CD4-positive, CD25-positive, alpha-beta regulatory T cell (primary cell): ENCODE data around the gene C18orf54. TPM values are rescaled to one million over a fixed set of nuclear protein-coding genes. Genes with fewer than 3 reads are reported as not detected.
"Not testable (repeated sequence)": the region's sequence is repeated elsewhere in the genome, so short reads cannot be mapped to it uniquely, and the experiment has no call there.

Source experiments
- ATAC-seq, 2 donors: fragments of 150-1000 bp; cut with Tn5 transposase; one replicate each; pipeline ENCODE4 v1.10.0; 2021; ENCODE audit warnings: low read depth in 2 of 2, moderate number of reproducible peaks in 2 of 2, moderate library complexity in 1 of 2
- DNase-seq, 3 donors: peaks; one replicate each; pipeline versions ENCODE4 v3.0.0 to v3.0.0-alpha.2; 2012 to 2022; ENCODE audit warnings: mixed read lengths in 1 of 3
- H3K27ac ChIP-seq: one replicate; pipeline ENCODE4 v1.7.0; 2013; ENCODE audit warnings: mild to moderate bottlenecking, low read length; ENCODE audit not compliant: insufficient read depth, poor library complexity, severe bottlenecking
- H3K27me3 ChIP-seq: one replicate; pipeline ENCODE4 v1.7.0; 2013; ENCODE audit warnings: low read length; ENCODE audit not compliant: control insufficient read depth, insufficient read depth
- H3K36me3 ChIP-seq: one replicate; pipeline ENCODE4 v1.7.0; 2013; ENCODE audit warnings: mild to moderate bottlenecking, low read length, moderate library complexity; ENCODE audit not compliant: control insufficient read depth, insufficient read depth
- H3K4me1 ChIP-seq: 2 replicates; pipeline ENCODE4 v1.7.0; 2013; ENCODE audit warnings: mild to moderate bottlenecking, low read length; ENCODE audit not compliant: insufficient read depth, control insufficient read depth, poor library complexity, severe bottlenecking
- H3K4me3 ChIP-seq: one replicate; pipeline ENCODE4 v1.7.0; 2013; ENCODE audit warnings: low read depth, mild to moderate bottlenecking, low read length, moderate library complexity
- H3K9me3 ChIP-seq, 2 experiments: 1 replicate in 1 of 2; 2 replicates in 1 of 2; pipeline ENCODE4 v1.7.0; 2013; ENCODE audit warnings: low read length in 2 of 2, mild to moderate bottlenecking in 1 of 2, moderate library complexity in 1 of 2; ENCODE audit not compliant: control insufficient read depth in 2 of 2
- H3K27ac Mint-ChIP-seq, 3 donors: one replicate each; pipeline ENCODE4 v1.8.0; 2020 to 2022; ENCODE audit warnings: mild to moderate bottlenecking in 3 of 3, mixed read lengths in 3 of 3, moderate library complexity in 2 of 3
- H3K27me3 Mint-ChIP-seq: one replicate; pipeline ENCODE4 v1.8.0; 2022; ENCODE audit warnings: mild to moderate bottlenecking, mixed read lengths
- H3K36me3 Mint-ChIP-seq: one replicate; pipeline ENCODE4 v1.8.0; 2020; ENCODE audit warnings: mixed read lengths
- H3K4me1 Mint-ChIP-seq, 4 donors: one replicate each; pipeline ENCODE4 v1.8.0; 2020 to 2022; ENCODE audit warnings: mixed read lengths in 4 of 4, mild to moderate bottlenecking in 1 of 4
- H3K4me3 Mint-ChIP-seq, 4 donors: one replicate each; pipeline ENCODE4 v1.8.0; 2020 to 2022; ENCODE audit warnings: mild to moderate bottlenecking in 4 of 4, mixed read lengths in 4 of 4, moderate library complexity in 3 of 4
- H3K9me3 Mint-ChIP-seq, 7 donors: one replicate each; pipeline ENCODE4 v1.8.0; 2020 to 2022; ENCODE audit warnings: mixed read lengths in 7 of 7, mild to moderate bottlenecking in 3 of 7, moderate library complexity in 2 of 7
- polyA plus RNA-seq, 4 donors: library from polyadenylated mRNA; unstranded; fragments of 300-500 nt; fragmentation: Illumina TruSeq; gene quantifications; one replicate each; pipeline ENCODE4 v1.2.3, GENCODE V29; 2021
- total RNA-seq: library from RNA; stranded (reverse); gene quantifications from one replicate; pipeline ENCODE4 v1.2.3, GENCODE V29; 2022

C18orf54 gene
- 2.7 TPM for total RNA-seq
- polyA plus RNA-seq, result 1 to 10 TPM in 3 of 4 donors, under 1 TPM in 1; 0.76 to 1.8 (median 1.8) TPM

DNA sequence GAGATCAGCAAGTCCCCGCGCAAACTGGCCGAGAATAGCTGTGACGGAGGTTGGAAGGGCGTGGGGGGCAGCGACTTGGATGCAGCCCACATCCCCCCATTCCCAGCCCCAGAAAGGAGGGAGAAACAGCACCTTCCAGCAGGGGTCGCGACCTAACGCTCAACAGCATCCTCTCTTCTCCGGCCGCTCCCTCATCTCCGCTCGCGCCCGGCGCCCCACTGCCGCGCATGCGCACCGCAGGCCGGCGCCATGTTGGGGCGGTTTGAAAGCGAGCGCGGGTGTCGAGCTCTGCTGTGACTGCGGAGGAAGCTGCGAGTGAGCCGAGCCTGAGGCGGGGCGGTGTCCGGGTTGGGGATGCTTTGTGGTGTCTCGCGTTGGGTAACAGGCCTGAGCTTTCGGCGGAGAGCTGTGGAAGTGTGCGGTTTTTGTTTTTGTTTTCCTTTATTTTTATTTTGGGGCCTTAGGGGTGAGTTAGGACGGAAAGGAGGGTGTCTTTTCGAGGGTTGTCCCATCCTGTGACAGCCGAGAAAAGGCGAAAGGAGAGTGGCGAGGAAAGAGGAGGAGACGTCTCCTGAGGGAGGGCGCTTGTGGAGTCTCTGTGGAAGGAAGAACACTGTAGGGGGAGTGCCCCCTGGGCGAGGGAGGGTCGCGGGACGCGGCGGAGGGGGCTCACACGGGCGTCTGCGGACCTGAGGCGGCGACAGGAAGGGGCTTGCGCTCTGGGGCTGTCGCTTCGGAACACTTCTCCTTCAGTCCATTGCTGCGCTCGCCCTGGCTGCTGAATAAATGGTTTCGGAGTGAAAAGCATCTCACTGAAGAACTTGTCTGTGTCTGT is at the start of gene C18orf54, which contains the start of gene STARD6:
Gene C18orf54 (plus strand): TSS at position 247 of the 835 bp plus-strand sequence. CDS start 2,667 bp downstream, outside the sequence.
Gene STARD6 (minus strand): TSS at position 199 of the 835 bp plus-strand sequence. CDS start 3,285 bp downstream, outside the sequence.
- peaks cover 8% of the 10 kb centered on the region for H3K36me3 Mint-ChIP-seq
- H3K9me3 Mint-ChIP-seq, result peaks cover 0 to 2% (median 0%) of the 10 kb centered on the region in 7 donors
- no peaks in the 10 kb centered on the region for H3K9me3 ChIP-seq
- ATAC-seq (peak; percentile 95 to 96), DNase-seq (peak; percentile 85 to 97 (median 92))
- peak within 1 kb of the TSS; percentile 94 to 97 (median 96) for H3K27ac Mint-ChIP-seq
- H3K4me3 ChIP-seq, result peak within 1 kb of the TSS; percentile 91
- no peaks in the 10 kb centered on the region for H3K27me3 ChIP-seq
- peaks cover 8% of the 10 kb centered on the region for H3K27me3 Mint-ChIP-seq
- peaks cover 5% of the 10 kb centered on the region for H3K36me3 ChIP-seq
- peak within 1 kb of the TSS; percentile 99 to 100 (median 100) for H3K4me3 Mint-ChIP-seq
- H3K27ac ChIP-seq, result peak within 1 kb of the TSS; percentile 78
- H3K4me1 Mint-ChIP-seq, result peaks cover 5 to 22% (median 15%) of the 10 kb centered on the region in 4 donors
- peaks cover 16% of the 10 kb centered on the region for H3K4me1 ChIP-seq

GRCh38 chr18:54309564-54309963 is 48.1 kb upstream of the C18orf54 start:
- H3K36me3 Mint-ChIP-seq, H3K4me1 Mint-ChIP-seq, H3K4me3 Mint-ChIP-seq, H3K27me3 Mint-ChIP-seq, H3K9me3 ChIP-seq, DNase-seq, H3K36me3 ChIP-seq, H3K27ac Mint-ChIP-seq, H3K4me1 ChIP-seq, H3K9me3 Mint-ChIP-seq, H3K4me3 ChIP-seq, ATAC-seq, H3K27ac ChIP-seq, H3K27me3 ChIP-seq: not testable (repeated sequence)

DNA sequence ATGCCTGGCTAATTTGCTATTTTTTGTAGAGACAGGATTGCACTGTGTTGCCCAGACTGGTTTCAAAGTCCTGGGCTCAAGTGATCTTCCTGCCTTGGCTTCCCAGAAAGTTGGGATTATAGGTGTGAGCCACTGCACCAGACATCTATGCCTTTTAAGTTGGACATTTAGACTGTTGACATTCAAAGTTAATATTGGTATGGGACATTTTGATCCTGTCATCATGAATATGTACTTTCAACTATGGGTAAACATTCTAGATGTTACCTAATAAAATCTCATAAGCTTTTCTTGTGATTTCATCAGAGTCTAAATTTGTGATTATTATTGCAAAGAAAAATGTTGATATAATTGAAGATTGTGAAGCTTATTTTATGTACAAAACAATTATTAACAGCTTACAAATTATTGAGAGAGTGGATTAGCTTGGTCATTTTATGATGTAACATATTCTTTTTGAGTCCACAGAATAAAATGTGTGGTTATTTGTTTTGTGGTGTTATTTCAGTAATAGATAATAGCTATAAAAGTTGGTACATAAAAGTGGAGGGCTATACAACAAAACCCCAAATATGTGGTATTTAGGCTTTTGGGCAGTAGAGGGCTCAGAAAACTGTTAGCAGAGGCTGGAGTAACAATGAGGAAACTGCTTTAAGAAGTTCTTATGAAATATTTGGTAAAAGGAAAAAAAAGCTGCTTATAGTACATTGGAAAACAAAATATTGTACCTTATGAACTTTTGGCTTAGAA is 41.5 kb upstream of the C18orf54 start:
- no peaks in the 10 kb centered on the region for H3K9me3 ChIP-seq
- H3K27me3 ChIP-seq, result peaks cover 5% of the 10 kb centered on the region
- no peaks in the 10 kb centered on the region for H3K36me3 ChIP-seq
- no peaks in the 10 kb centered on the region for H3K4me1 Mint-ChIP-seq
- no peaks in the 10 kb centered on the region for H3K36me3 Mint-ChIP-seq
- H3K27ac Mint-ChIP-seq, result no peak overlapping the region
- H3K27me3 Mint-ChIP-seq, result peaks cover 13% of the 10 kb centered on the region
- ATAC-seq, result no peak
- no peak for DNase-seq
- no peak overlapping the region for H3K27ac ChIP-seq
- H3K4me3 ChIP-seq, result no peak overlapping the region
- no peaks in the 10 kb centered on the region for H3K4me1 ChIP-seq
- peaks cover 0 to 2% (median 0%) of the 10 kb centered on the region in 7 donors for H3K9me3 Mint-ChIP-seq
- no peak overlapping the region for H3K4me3 Mint-ChIP-seq

DNA sequence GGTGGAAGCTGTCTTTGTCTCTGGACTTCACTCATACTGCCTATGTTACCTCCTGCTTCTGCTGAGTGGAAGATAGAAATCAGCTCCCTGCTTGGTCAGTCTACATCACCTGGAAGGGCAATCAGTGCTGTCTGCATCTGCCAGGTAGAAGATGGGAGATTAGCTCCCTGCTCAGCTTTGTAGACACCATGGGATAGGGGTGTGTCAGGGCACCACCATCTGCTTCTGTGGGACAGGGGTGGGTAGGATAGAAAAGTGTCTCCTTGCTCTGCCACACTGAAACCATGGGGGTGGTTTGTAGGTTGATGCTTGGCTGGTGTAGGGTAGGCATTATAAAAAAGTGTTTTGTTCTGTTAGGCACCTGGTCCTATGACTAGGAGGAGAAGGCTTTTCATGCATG is 34.1 kb upstream of the C18orf54 start:
- Mint-ChIP-seq H3K4me1 (no peaks in the 10 kb centered on the region), H3K27ac (no peak overlapping the region), H3K27me3 (no peaks in the 10 kb centered on the region), H3K4me3 (no peak overlapping the region), H3K36me3 (no peaks in the 10 kb centered on the region), H3K9me3 (peaks cover 0 to 1% (median 0%) of the 10 kb centered on the region in 7 donors)
- Histone ChIP-seq H3K4me1 (no peaks in the 10 kb centered on the region), H3K36me3 (no peaks in the 10 kb centered on the region), H3K27me3 (peaks cover 2% of the 10 kb centered on the region), H3K27ac (no peak overlapping the region), H3K4me3 (no peak overlapping the region), H3K9me3 (no peaks in the 10 kb centered on the region)
- no peak for DNase-seq
- ATAC-seq, result no peak

GRCh38 chr18:54323970-54324369 is 33.7 kb upstream of the C18orf54 start:
- Mint-ChIP-seq H3K9me3 (peaks cover 0 to 1% (median 0%) of the 10 kb centered on the region in 7 donors), H3K4me1 (no peaks in the 10 kb centered on the region), H3K27ac (no peak overlapping the region), H3K27me3 (no peaks in the 10 kb centered on the region), H3K36me3 (no peaks in the 10 kb centered on the region), H3K4me3 (no peak overlapping the region)
- no peak for ATAC-seq
- Histone ChIP-seq H3K9me3 (no peaks in the 10 kb centered on the region), H3K27me3 (no peaks in the 10 kb centered on the region), H3K36me3 (no peaks in the 10 kb centered on the region), H3K27ac (no peak overlapping the region), H3K4me3 (no peak overlapping the region), H3K4me1 (no peaks in the 10 kb centered on the region)
- DNase-seq, result no peak

GRCh38 chr18:54327818-54328217 is 29.9 kb upstream of the C18orf54 start:
- no peak overlapping the region for H3K27ac Mint-ChIP-seq
- Histone ChIP-seq H3K27me3 (no peaks in the 10 kb centered on the region), H3K36me3 (no peaks in the 10 kb centered on the region), H3K4me1 (no peaks in the 10 kb centered on the region), H3K27ac (no peak overlapping the region), H3K9me3 (no peaks in the 10 kb centered on the region), H3K4me3 (no peak overlapping the region)
- H3K4me1 Mint-ChIP-seq, result no peaks in the 10 kb centered on the region
- H3K27me3 Mint-ChIP-seq, result no peaks in the 10 kb centered on the region
- H3K4me3 Mint-ChIP-seq, result no peak overlapping the region
- ATAC-seq, result no peak
- DNase-seq, result no peak
- H3K36me3 Mint-ChIP-seq, result no peaks in the 10 kb centered on the region
- peaks cover 0 to 1% (median 0%) of the 10 kb centered on the region in 7 donors for H3K9me3 Mint-ChIP-seq

GRCh38 chr18:54329787-54330186 is 27.9 kb upstream of the C18orf54 start:
- Mint-ChIP-seq H3K9me3 (no peaks in the 10 kb centered on the region), H3K36me3 (no peaks in the 10 kb centered on the region), H3K27me3 (no peaks in the 10 kb centered on the region), H3K4me3 (no peak overlapping the region), H3K27ac (no peak overlapping the region), H3K4me1 (no peaks in the 10 kb centered on the region)
- Histone ChIP-seq H3K27me3 (no peaks in the 10 kb centered on the region), H3K4me1 (no peaks in the 10 kb centered on the region), H3K4me3 (no peak overlapping the region), H3K27ac (no peak overlapping the region), H3K36me3 (no peaks in the 10 kb centered on the region), H3K9me3 (no peaks in the 10 kb centered on the region)
- DNase-seq (no peak), ATAC-seq (no peak)
